Loucy (cell line): ENCODE results near the gene AGXT2.

Source experiments
- H2AFZ ChIP-seq: fragments of 200-600 bp; sonication (generic); 2 replicates; pipeline ENCODE4 v1.6.0; 2016; ENCODE audit warnings: antibody characterized with exemption, mild to moderate bottlenecking, low read length, moderate library complexity
- H3F3A ChIP-seq: fragments of 200-600 bp; 2 replicates; pipeline ENCODE4 v1.6.0; 2016; ENCODE audit warnings: antibody characterized with exemption, low read depth, mild to moderate bottlenecking
- H3K27me3 ChIP-seq: fragments of 200-600 bp; sonication (generic); 2 replicates; pipeline ENCODE4 v1.6.1; 2014; ENCODE audit warnings: low read length, mild to moderate bottlenecking; ENCODE audit not compliant: insufficient read depth, poor library complexity, severe bottlenecking
- H3K36me3 ChIP-seq: fragments of 200-600 bp; sonication (generic); 2 replicates; pipeline ENCODE4 v1.6.1; 2016; ENCODE audit warnings: low read length; ENCODE audit not compliant: insufficient read depth
- H3K4me1 ChIP-seq: fragments of 200-600 bp; sonication (generic); 2 replicates; pipeline ENCODE4 v1.5.1; 2014; ENCODE audit warnings: low read length, mild to moderate bottlenecking; ENCODE audit not compliant: insufficient read depth, poor library complexity, severe bottlenecking
- H3K4me2 ChIP-seq: fragments of 200-600 bp; sonication (generic); 2 replicates; pipeline ENCODE4 v1.6.0; 2014; ENCODE audit warnings: antibody characterized with exemption, low read length, low read depth, mild to moderate bottlenecking; ENCODE audit not compliant: poor library complexity, severe bottlenecking
- H3K4me3 ChIP-seq: fragments of 200-600 bp; sonication (generic); 2 replicates; pipeline ENCODE4 v1.5.1; 2014; ENCODE audit warnings: low read length, mild to moderate bottlenecking, mixed read lengths; ENCODE audit not compliant: poor library complexity, severe bottlenecking
- H3K79me2 ChIP-seq: fragments of 200-600 bp; sonication (generic); 2 replicates; pipeline ENCODE4 v1.6.1; 2014; ENCODE audit warnings: low read length; ENCODE audit not compliant: insufficient read depth
- H3K9ac ChIP-seq: fragments of 200-600 bp; sonication (generic); 2 replicates; pipeline ENCODE4 v1.6.0; 2014; ENCODE audit warnings: mild to moderate bottlenecking, low read depth, low read length, moderate library complexity; ENCODE audit not compliant: poor library complexity, severe bottlenecking
- H3K9me2 ChIP-seq: fragments of 200-600 bp; sonication (generic); replicated peaks from 2 replicates; pipeline ENCODE4 v1.6.1; 2016; ENCODE audit warnings: low read depth, low read length, mixed read lengths
- H3K9me3 ChIP-seq: fragments of 200-600 bp; sonication (generic); 2 replicates; pipeline ENCODE4 v1.6.1; 2014; ENCODE audit warnings: mild to moderate bottlenecking, antibody characterized with exemption, low read length, low read depth; ENCODE audit not compliant: insufficient read depth
- H4K20me1 ChIP-seq: fragments of 200-600 bp; sonication (generic); 2 replicates; pipeline ENCODE4 v1.6.0; 2014; ENCODE audit warnings: antibody characterized with exemption, low read length, mild to moderate bottlenecking; ENCODE audit not compliant: insufficient read depth, poor library complexity, severe bottlenecking
- EZH2phosphoT487 ChIP-seq: fragments of 200-600 bp; IDR thresholded peaks from 2 replicates; pipeline ENCODE4 v1.6.1; 2018; ENCODE audit warnings: antibody characterized with exemption, mild to moderate bottlenecking, moderate library complexity, borderline replicate concordance
- TF ChIP-seq, protein P1 (sequence below): fragments of 200-600 bp; sonication (generic); conservative IDR thresholded peaks from 2 replicates; pipeline ENCODE4 v1.5.1; 2014; ENCODE audit warnings: mild to moderate bottlenecking, antibody characterized with exemption, low read length

Gene AGXT2

DNA sequence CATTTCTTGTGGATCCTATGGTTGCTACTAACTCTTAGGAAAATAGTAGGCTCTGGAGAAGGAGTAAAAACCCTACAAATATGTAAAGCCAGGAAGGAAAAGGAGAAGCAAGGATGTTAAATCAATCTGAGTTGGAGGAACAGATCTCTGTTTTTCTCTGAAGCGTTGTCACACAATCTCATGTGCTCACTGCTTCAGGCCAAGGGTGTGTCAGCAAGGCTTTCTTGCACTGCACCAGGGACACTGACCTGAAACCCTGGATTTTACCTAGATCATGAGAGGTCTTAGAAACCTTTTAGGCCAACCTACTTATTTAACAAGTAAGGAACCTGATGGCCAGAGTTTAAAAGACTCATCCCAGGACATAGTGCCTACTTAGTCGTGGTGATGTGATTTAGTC, 12.5 kb upstream of the AGXT2 start:
- Histone ChIP-seq H3K79me2 (no peaks in the 10 kb centered on the region), H3K9ac (no peak overlapping the region), H3K4me3 (no peak overlapping the region), H4K20me1 (no peaks in the 10 kb centered on the region), H3K9me3 (no peaks in the 10 kb centered on the region), H3F3A (no peaks in the 10 kb centered on the region), H3K4me2 (no peak overlapping the region), H3K27me3 (no peaks in the 10 kb centered on the region), H3K36me3 (no peaks in the 10 kb centered on the region), H3K9me2 (no peaks in the 10 kb centered on the region), H3K4me1 (no peaks in the 10 kb centered on the region), H2AFZ (no peak overlapping the region)
- TF ChIP-seq, protein P1, sequence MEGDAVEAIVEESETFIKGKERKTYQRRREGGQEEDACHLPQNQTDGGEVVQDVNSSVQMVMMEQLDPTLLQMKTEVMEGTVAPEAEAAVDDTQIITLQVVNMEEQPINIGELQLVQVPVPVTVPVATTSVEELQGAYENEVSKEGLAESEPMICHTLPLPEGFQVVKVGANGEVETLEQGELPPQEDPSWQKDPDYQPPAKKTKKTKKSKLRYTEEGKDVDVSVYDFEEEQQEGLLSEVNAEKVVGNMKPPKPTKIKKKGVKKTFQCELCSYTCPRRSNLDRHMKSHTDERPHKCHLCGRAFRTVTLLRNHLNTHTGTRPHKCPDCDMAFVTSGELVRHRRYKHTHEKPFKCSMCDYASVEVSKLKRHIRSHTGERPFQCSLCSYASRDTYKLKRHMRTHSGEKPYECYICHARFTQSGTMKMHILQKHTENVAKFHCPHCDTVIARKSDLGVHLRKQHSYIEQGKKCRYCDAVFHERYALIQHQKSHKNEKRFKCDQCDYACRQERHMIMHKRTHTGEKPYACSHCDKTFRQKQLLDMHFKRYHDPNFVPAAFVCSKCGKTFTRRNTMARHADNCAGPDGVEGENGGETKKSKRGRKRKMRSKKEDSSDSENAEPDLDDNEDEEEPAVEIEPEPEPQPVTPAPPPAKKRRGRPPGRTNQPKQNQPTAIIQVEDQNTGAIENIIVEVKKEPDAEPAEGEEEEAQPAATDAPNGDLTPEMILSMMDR = no peak
- no peak for TF ChIP-seq EZH2phosphoT487

DNA sequence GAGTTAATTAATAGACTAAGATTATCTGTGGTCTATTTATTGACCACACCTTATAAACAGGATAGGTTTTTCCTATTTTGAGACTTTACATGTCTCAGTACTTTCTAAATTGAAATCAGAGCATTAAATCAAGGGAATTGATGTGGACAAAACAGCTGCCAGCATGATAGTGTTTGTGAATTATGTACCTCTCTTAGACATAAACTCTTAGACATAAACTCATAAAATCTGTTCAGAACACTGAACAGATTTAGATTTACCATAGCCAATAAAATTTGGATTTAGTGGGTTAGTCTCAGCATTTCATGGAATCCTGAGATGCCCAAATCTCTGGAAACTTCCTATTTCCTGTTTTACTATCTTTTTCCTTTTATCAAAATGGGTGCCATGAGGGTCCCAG, 11.5 kb upstream of the AGXT2 start:
- H3F3A ChIP-seq = no peaks in the 10 kb centered on the region
- no peak for TF ChIP-seq EZH2phosphoT487
- TF ChIP-seq, protein P1 = no peak
- H2AFZ ChIP-seq = no peak overlapping the region
- no peaks in the 10 kb centered on the region for H4K20me1 ChIP-seq
- H3K4me1 ChIP-seq = no peaks in the 10 kb centered on the region
- H3K36me3 ChIP-seq = no peaks in the 10 kb centered on the region
- H3K9me2 ChIP-seq = no peaks in the 10 kb centered on the region
- no peaks in the 10 kb centered on the region for H3K27me3 ChIP-seq
- no peak overlapping the region for H3K4me2 ChIP-seq
- no peaks in the 10 kb centered on the region for H3K79me2 ChIP-seq
- no peak overlapping the region for H3K9ac ChIP-seq
- no peak overlapping the region for H3K4me3 ChIP-seq
- H3K9me3 ChIP-seq = no peaks in the 10 kb centered on the region

DNA sequence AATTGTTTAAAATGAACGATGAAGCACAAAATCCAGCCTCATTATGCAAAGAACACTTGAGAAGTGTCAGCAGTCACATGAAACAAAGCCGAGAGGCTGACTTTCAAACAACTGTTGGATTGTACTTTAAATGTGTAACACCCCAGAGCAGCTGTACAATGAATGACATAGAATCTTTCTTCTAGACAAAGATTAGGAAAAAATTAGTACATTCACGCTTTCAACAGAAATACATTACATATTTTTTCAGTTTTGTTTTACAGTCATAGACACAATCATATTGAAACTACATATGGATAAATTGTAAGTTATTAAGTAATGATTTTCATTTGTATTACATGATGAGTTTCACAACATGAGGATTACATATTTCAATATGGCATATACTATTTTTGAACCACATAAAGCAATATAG, 10.6 kb upstream of the AGXT2 start:
- H3F3A ChIP-seq = no peaks in the 10 kb centered on the region
- no peak overlapping the region for H3K4me2 ChIP-seq
- H3K9me2 ChIP-seq = no peaks in the 10 kb centered on the region
- H3K9me3 ChIP-seq = no peaks in the 10 kb centered on the region
- H3K27me3 ChIP-seq = no peaks in the 10 kb centered on the region
- no peaks in the 10 kb centered on the region for H3K36me3 ChIP-seq
- H3K9ac ChIP-seq = no peak overlapping the region
- no peak overlapping the region for H3K4me3 ChIP-seq
- H3K4me1 ChIP-seq = no peaks in the 10 kb centered on the region
- no peak overlapping the region for H2AFZ ChIP-seq
- no peaks in the 10 kb centered on the region for H3K79me2 ChIP-seq
- no peak for TF ChIP-seq EZH2phosphoT487
- TF ChIP-seq, protein P1 = no peak
- no peaks in the 10 kb centered on the region for H4K20me1 ChIP-seq
